Skeletal muscle tissue (tissue), 4 donors: ENCODE results near the gene SPAG8. TPM values are rescaled to one million over a fixed set of nuclear protein-coding genes. Genes with fewer than 3 reads are reported as not detected.
A peak's percentile ranks its signal among the peaks of the same experiment; 100 is the strongest.

Source experiments
- H3K27ac ChIP-seq: one replicate; pipeline ENCODE4 v1.7.0; 2013; ENCODE audit warnings: mild to moderate bottlenecking, low read depth, low read length, inconsistent platforms
- H3K27me3 ChIP-seq, 3 donors: one replicate each; pipeline ENCODE4 v1.7.0; 2013; ENCODE audit warnings: low read length in 3 of 3; ENCODE audit not compliant: control insufficient read depth in 3 of 3, insufficient read depth in 3 of 3
- H3K36me3 ChIP-seq, 3 donors: one replicate each; pipeline ENCODE4 v1.7.0; 2013; ENCODE audit warnings: low read length in 3 of 3; ENCODE audit not compliant: control insufficient read depth in 3 of 3, insufficient read depth in 3 of 3
- H3K4me1 ChIP-seq, 3 donors: one replicate each; pipeline ENCODE4 v1.7.0; 2013; ENCODE audit warnings: low read length in 3 of 3, mild to moderate bottlenecking in 3 of 3; ENCODE audit not compliant: control insufficient read depth in 3 of 3, insufficient read depth in 3 of 3
- H3K4me3 ChIP-seq, 3 donors: one replicate each; pipeline ENCODE4 v1.7.0; 2013; ENCODE audit warnings: low read length in 3 of 3
- H3K9ac ChIP-seq, 3 donors: one replicate each; pipeline ENCODE4 v1.7.0; 2013; ENCODE audit warnings: low read length in 3 of 3, mild to moderate bottlenecking in 3 of 3, moderate library complexity in 2 of 3, low read depth in 1 of 3
- H3K9me3 ChIP-seq, 3 donors: one replicate each; pipeline ENCODE4 v1.7.0; 2013; ENCODE audit warnings: low read length in 3 of 3; ENCODE audit not compliant: control insufficient read depth in 3 of 3
- total RNA-seq: library from RNA; depleted of rRNA; stranded (reverse); fragments of >200 nt; gene quantifications from one replicate; pipeline ENCODE4 v1.2.3, GENCODE V29; 2014
- donor health status: Osteomylitis.

SPAG8 gene
- total RNA-seq, 1 donor from 2014 or later = 0.52 TPM

- Histone ChIP-seq H3K4me1 (peaks cover 17 to 31% (median 27%) of the 10 kb centered on the region in 3 donors), H3K27ac (no peak overlapping the region), H3K9ac (no peak overlapping the region), H3K9me3 (no peaks in the 10 kb centered on the region), H3K4me3 (no peak overlapping the region), H3K36me3 (peaks cover 2 to 7% (median 3%) of the 10 kb centered on the region in 3 donors), H3K27me3 (no peaks in the 10 kb centered on the region)
Observed at GRCh38 chr9:35840881-35841644, 29.0 kb upstream of the SPAG8 start.

- Histone ChIP-seq H3K9me3 (no peaks in the 10 kb centered on the region), H3K27me3 (no peaks in the 10 kb centered on the region), H3K27ac (no peak overlapping the region), H3K4me3 (no peak overlapping the region), H3K36me3 (peaks cover 3 to 11% (median 9%) of the 10 kb centered on the region in 3 donors), H3K4me1 (peaks cover 18 to 31% (median 27%) of the 10 kb centered on the region in 3 donors), H3K9ac (no peak overlapping the region)
Observed at GRCh38 chr9:35839926-35840325, 27.9 kb upstream of the SPAG8 start.

GRCh38 chr9:35836595-35836994 lies 24.5 kb upstream of the SPAG8 start:
- no peak overlapping the region for H3K27ac ChIP-seq
- no peaks in the 10 kb centered on the region for H3K27me3 ChIP-seq
- peaks cover 0 to 11% (median 9%) of the 10 kb centered on the region in 3 donors for H3K36me3 ChIP-seq
- no peaks in the 10 kb centered on the region for H3K9me3 ChIP-seq
- H3K4me3 ChIP-seq = no peak overlapping the region
- no peak overlapping the region for H3K9ac ChIP-seq
- H3K4me1 ChIP-seq = peaks cover 43 to 52% (median 50%) of the 10 kb centered on the region in 3 donors

- Histone ChIP-seq H3K27ac (no peak overlapping the region), H3K4me1 (peaks cover 52 to 60% (median 59%) of the 10 kb centered on the region in 3 donors), H3K27me3 (no peaks in the 10 kb centered on the region), H3K4me3 (peak overlapping the region in 1 of 3 donors; percentile 6), H3K9me3 (no peaks in the 10 kb centered on the region), H3K9ac (peak overlapping the region in 2 of 3 donors; percentile 22 to 28), H3K36me3 (peaks cover 0 to 11% (median 4%) of the 10 kb centered on the region in 3 donors)
Observed at GRCh38 chr9:35835766-35836165, 23.7 kb upstream of the SPAG8 start.

GRCh38 chr9:35835216-35835632 lies 23.2 kb upstream of the SPAG8 start:
- H3K36me3 ChIP-seq = peaks cover 0 to 11% (median 4%) of the 10 kb centered on the region in 3 donors
- H3K4me3 ChIP-seq = no peak overlapping the region
- H3K9ac ChIP-seq = peak overlapping the region in 1 of 3 donors; percentile 22
- H3K27ac ChIP-seq = no peak overlapping the region
- no peaks in the 10 kb centered on the region for H3K27me3 ChIP-seq
- H3K9me3 ChIP-seq = no peaks in the 10 kb centered on the region
- H3K4me1 ChIP-seq = peaks cover 57 to 65% (median 64%) of the 10 kb centered on the region in 3 donors

- no peaks in the 10 kb centered on the region for H3K9me3 ChIP-seq
- no peak overlapping the region for H3K4me3 ChIP-seq
- no peaks in the 10 kb centered on the region for H3K27me3 ChIP-seq
- peaks cover 0 to 11% (median 4%) of the 10 kb centered on the region in 3 donors for H3K36me3 ChIP-seq
- H3K4me1 ChIP-seq = peaks cover 62 to 72% (median 70%) of the 10 kb centered on the region in 3 donors
- no peak overlapping the region for H3K27ac ChIP-seq
- H3K9ac ChIP-seq = peak overlapping the region in 1 of 3 donors; percentile 57
Observed at GRCh38 chr9:35834260-35835215, 22.5 kb upstream of the SPAG8 start.

- Histone ChIP-seq H3K4me3 (no peak overlapping the region), H3K9ac (peak overlapping the region; percentile 26 to 60 (median 57)), H3K9me3 (no peaks in the 10 kb centered on the region), H3K27ac (peak overlapping the region; percentile 68), H3K4me1 (peaks cover 69 to 81% (median 80%) of the 10 kb centered on the region in 3 donors), H3K27me3 (no peaks in the 10 kb centered on the region), H3K36me3 (peaks cover 0 to 11% (median 4%) of the 10 kb centered on the region in 3 donors)
Observed at GRCh38 chr9:35832814-35833213, 20.8 kb upstream of the SPAG8 start.

GRCh38 chr9:35831040-35831439 lies 19.0 kb upstream of the SPAG8 start:
- Histone ChIP-seq H3K4me1 (peaks cover 68 to 79% (median 78%) of the 10 kb centered on the region in 3 donors), H3K27ac (no peak overlapping the region), H3K9ac (peak overlapping the region in 1 of 3 donors; percentile 45), H3K36me3 (peaks cover 0 to 9% (median 4%) of the 10 kb centered on the region in 3 donors), H3K27me3 (no peaks in the 10 kb centered on the region), H3K4me3 (peak overlapping the region in 2 of 3 donors; percentile 42 to 49), H3K9me3 (no peaks in the 10 kb centered on the region)

- Histone ChIP-seq H3K4me1 (peaks cover 56 to 65% (median 65%) of the 10 kb centered on the region in 3 donors), H3K36me3 (peaks cover 0 to under 1% (median 0%) of the 10 kb centered on the region in 3 donors), H3K4me3 (peak overlapping the region; percentile 79 to 95 (median 82)), H3K9me3 (no peaks in the 10 kb centered on the region), H3K27ac (peak overlapping the region; percentile 83), H3K27me3 (no peaks in the 10 kb centered on the region), H3K9ac (peak overlapping the region; percentile 81 to 94 (median 87))
Observed at GRCh38 chr9:35829764-35830096, 17.7 kb upstream of the SPAG8 start.
